Right atrium auricular region (tissue), 2 donors: ENCODE data around the gene TAT. TPM values are rescaled to one million over a fixed set of nuclear protein-coding genes. Genes with fewer than 3 reads are reported as not detected.
"Not testable (repeated sequence)": the region's sequence is repeated elsewhere in the genome, so short reads cannot be mapped to it uniquely, and the experiment has no call there.

Experiments
- DNase-seq: peaks from one replicate; pipeline ENCODE4 v3.0.0-alpha.2; 2019; ENCODE audit warnings: low spot score
- H3K27ac ChIP-seq, 2 donors: fragments of 200-600 bp; sonication (generic); 1 replicate in 1 of 2; 2 replicates in 1 of 2; pipeline ENCODE4 v1.5.1; 2016 to 2019
- H3K27me3 ChIP-seq, 2 donors: fragments of 200-600 bp; sonication (generic); one replicate each; pipeline versions ENCODE4 v1.5.1 to v1.6.0; 2017 to 2019
- H3K36me3 ChIP-seq: fragments of 200-600 bp; sonication (generic); one replicate; pipeline ENCODE4 v1.5.1; 2016
- H3K4me1 ChIP-seq, 2 donors: fragments of 200-600 bp; sonication (generic); one replicate each; pipeline versions ENCODE4 v1.5.1 to v1.6.0; 2017 to 2019
- H3K4me3 ChIP-seq, 2 donors: fragments of 200-600 bp; sonication (generic); 1 replicate in 1 of 2; 2 replicates in 1 of 2; pipeline ENCODE4 v1.5.1; 2017 to 2019; ENCODE audit warnings: mild to moderate bottlenecking in 1 of 2, moderate library complexity in 1 of 2
- H3K9me3 ChIP-seq, 2 donors: fragments of 200-600 bp; sonication (generic); one replicate each; pipeline ENCODE4 v1.5.1; 2019
- total RNA-seq, 2 donors: library from RNA; depleted of rRNA; stranded (reverse); fragments of >200 nt; gene quantifications; one replicate each; pipeline ENCODE4 v1.1.0, GENCODE V29; 2016
- TF ChIP-seq, protein P1 (sequence below), 2 donors: fragments of 200-600 bp; sonication (generic); IDR thresholded peaks; one replicate each; pipeline ENCODE4 v1.5.1; 2019; ENCODE audit warnings: antibody characterized with exemption in 2 of 2

The TAT gene
- total RNA-seq, 2 donors from 2014 or later = not detected

- H3K4me3 ChIP-seq = peak overlapping the region; percentile 46 to 63
- TF ChIP-seq, protein P1, sequence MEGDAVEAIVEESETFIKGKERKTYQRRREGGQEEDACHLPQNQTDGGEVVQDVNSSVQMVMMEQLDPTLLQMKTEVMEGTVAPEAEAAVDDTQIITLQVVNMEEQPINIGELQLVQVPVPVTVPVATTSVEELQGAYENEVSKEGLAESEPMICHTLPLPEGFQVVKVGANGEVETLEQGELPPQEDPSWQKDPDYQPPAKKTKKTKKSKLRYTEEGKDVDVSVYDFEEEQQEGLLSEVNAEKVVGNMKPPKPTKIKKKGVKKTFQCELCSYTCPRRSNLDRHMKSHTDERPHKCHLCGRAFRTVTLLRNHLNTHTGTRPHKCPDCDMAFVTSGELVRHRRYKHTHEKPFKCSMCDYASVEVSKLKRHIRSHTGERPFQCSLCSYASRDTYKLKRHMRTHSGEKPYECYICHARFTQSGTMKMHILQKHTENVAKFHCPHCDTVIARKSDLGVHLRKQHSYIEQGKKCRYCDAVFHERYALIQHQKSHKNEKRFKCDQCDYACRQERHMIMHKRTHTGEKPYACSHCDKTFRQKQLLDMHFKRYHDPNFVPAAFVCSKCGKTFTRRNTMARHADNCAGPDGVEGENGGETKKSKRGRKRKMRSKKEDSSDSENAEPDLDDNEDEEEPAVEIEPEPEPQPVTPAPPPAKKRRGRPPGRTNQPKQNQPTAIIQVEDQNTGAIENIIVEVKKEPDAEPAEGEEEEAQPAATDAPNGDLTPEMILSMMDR (IDR thresholded peaks at IDR 0.05) = no peak
- peaks cover 0 to 5% of the 10 kb centered on the region in 2 donors for H3K4me1 ChIP-seq
- H3K27me3 ChIP-seq = no peaks in the 10 kb centered on the region
- DNase-seq = no peak
- no peaks in the 10 kb centered on the region for H3K36me3 ChIP-seq
- H3K9me3 ChIP-seq = peaks cover 0 to 12% of the 10 kb centered on the region in 2 donors
- H3K27ac ChIP-seq = peak overlapping the region; percentile 62 to 64
Measured at GRCh38 chr16:71564335-71564967, 12.4 kb downstream of the TAT start.

GRCh38 chr16:71562552-71562951 is 14.3 kb downstream of the TAT start:
- Histone ChIP-seq H3K27me3 (no peaks in the 10 kb centered on the region), H3K36me3 (no peaks in the 10 kb centered on the region), H3K27ac (no peak overlapping the region), H3K4me3 (no peak overlapping the region), H3K4me1 (peaks cover 0 to 5% of the 10 kb centered on the region in 2 donors), H3K9me3 (peaks cover 0 to 12% of the 10 kb centered on the region in 2 donors)
- TF ChIP-seq, protein P1 (IDR thresholded peaks at IDR 0.05) = no peak
- DNase-seq = no peak

GRCh38 chr16:71561886-71562285 is 15.0 kb downstream of the TAT start:
- not testable (repeated sequence) for H3K27ac ChIP-seq, H3K27me3 ChIP-seq, DNase-seq, H3K36me3 ChIP-seq, H3K4me3 ChIP-seq, H3K4me1 ChIP-seq
- peaks cover 0 to 12% of the 10 kb centered on the region in 2 donors for H3K9me3 ChIP-seq

GRCh38 chr16:71559855-71560254 is 17.0 kb downstream of the TAT start:
- no peak overlapping the region for H3K27ac ChIP-seq
- TF ChIP-seq, protein P1 (IDR thresholded peaks at IDR 0.05) = no peak
- peaks cover 0 to 12% of the 10 kb centered on the region in 2 donors for H3K9me3 ChIP-seq
- no peaks in the 10 kb centered on the region for H3K27me3 ChIP-seq
- no peaks in the 10 kb centered on the region for H3K36me3 ChIP-seq
- no peak for DNase-seq
- no peak overlapping the region for H3K4me3 ChIP-seq
- peaks cover 0 to 5% of the 10 kb centered on the region in 2 donors for H3K4me1 ChIP-seq

DNA sequence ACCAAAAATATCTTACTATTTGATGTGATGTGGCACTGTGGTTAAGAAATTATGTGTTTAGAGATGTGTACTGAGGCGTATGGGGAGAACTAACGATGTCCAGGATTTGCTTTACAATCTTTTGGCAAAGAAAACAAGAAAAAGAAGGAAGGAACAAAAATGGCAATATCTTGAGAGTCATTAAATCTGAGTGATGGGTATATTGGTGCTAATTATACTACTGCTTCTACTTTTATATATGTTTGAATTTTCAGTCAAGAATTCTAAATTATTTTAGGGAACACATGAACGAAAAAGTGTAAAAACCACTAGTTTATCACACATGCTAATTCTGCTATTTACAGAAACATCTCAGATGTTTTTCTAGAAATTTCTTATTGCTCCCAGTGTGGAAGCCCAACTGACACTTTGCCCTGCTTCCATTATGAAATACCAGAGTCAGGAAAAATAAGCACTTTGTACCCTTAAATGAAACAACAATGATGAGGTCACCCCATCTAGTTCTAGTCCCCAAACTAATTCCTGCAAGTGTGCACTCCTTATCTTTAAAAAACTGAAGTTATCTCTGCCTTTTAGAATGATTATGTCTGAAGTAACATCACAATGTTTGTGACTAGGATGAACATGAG is 18.8 kb downstream of the TAT start:
- no peaks in the 10 kb centered on the region for H3K4me1 ChIP-seq
- no peak overlapping the region for H3K27ac ChIP-seq
- TF ChIP-seq, protein P1 (IDR thresholded peaks at IDR 0.05) = no peak
- H3K9me3 ChIP-seq = peaks cover 0 to 12% of the 10 kb centered on the region in 2 donors
- no peaks in the 10 kb centered on the region for H3K27me3 ChIP-seq
- no peaks in the 10 kb centered on the region for H3K36me3 ChIP-seq
- no peak for DNase-seq
- no peak overlapping the region for H3K4me3 ChIP-seq

DNA sequence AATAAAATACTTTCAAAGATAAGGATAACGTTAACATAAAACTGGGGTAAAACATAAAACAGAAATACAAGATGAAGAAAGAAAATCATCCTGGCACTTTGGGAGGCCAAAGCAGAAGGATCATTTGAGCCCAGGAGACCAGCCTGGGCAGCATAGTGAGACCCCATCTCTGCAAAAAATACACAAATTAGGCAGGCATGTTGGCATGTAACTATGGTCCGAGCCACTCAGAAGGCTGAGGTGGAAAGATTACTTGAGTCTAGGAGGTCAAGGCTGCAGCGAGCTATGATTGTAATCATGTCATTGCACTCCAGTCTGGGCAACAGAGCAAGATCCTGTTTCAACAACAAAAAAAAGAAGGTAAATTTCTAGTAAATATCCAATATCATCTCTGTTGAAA is 19.6 kb downstream of the TAT start:
- TF ChIP-seq, protein P1 (IDR thresholded peaks at IDR 0.05) = no peak
- Histone ChIP-seq H3K4me1 (no peaks in the 10 kb centered on the region), H3K36me3 (no peaks in the 10 kb centered on the region), H3K9me3 (peaks cover 0 to 6% of the 10 kb centered on the region in 2 donors), H3K4me3 (no peak overlapping the region), H3K27ac (no peak overlapping the region), H3K27me3 (no peaks in the 10 kb centered on the region)
- DNase-seq = no peak
